ENCODE measurements around the gene TOR1AIP2.
A peak's percentile ranks its signal among the peaks of the same experiment; 100 is the strongest.

TOR1AIP2 gene

GRCh38 chr1:179823693-179824092 lies 53.9 kb downstream of the TOR1AIP2 start:
- no peak for DNase-seq

- DNase-seq, result no peak
Observed at GRCh38 chr1:179822065-179822464, 55.5 kb downstream of the TOR1AIP2 start.

GRCh38 chr1:179821524-179821923 lies 56.1 kb downstream of the TOR1AIP2 start:
- DNase-seq, result no peak

GRCh38 chr1:179820226-179820970 lies 57.2 kb downstream of the TOR1AIP2 start:
- no peak for DNase-seq

GRCh38 chr1:179818743-179819173 lies 58.8 kb downstream of the TOR1AIP2 start:
- DNase-seq, result no peak

- no peak for DNase-seq
Observed at GRCh38 chr1:179818260-179818659, 59.3 kb downstream of the TOR1AIP2 start.

GRCh38 chr1:179817789-179818188 lies 59.8 kb downstream of the TOR1AIP2 start:
- no peak for DNase-seq

- no peak for DNase-seq
Observed at GRCh38 chr1:179817056-179817455, 60.5 kb downstream of the TOR1AIP2 start.

GRCh38 chr1:179816196-179816960 lies 61.2 kb downstream of the TOR1AIP2 start:
- DNase-seq, result no peak

GRCh38 chr1:179815641-179816040 lies 62.0 kb downstream of the TOR1AIP2 start:
- DNase-seq, result no peak

- DNase-seq, result no peak
Observed at GRCh38 chr1:179814546-179814838, 63.1 kb downstream of the TOR1AIP2 start.

- no peak for DNase-seq
Observed at GRCh38 chr1:179813626-179814545, 63.7 kb downstream of the TOR1AIP2 start.

- no peak for DNase-seq
Observed at GRCh38 chr1:179812501-179813292, 64.9 kb downstream of the TOR1AIP2 start.

GRCh38 chr1:179810367-179810715 lies 67.3 kb downstream of the TOR1AIP2 start:
- DNase-seq, result no peak

- DNase-seq, result peak; percentile 69
Observed at GRCh38 chr1:179809506-179810366, 67.9 kb downstream of the TOR1AIP2 start.

GRCh38 chr1:179808503-179808902 lies 69.1 kb downstream of the TOR1AIP2 start:
- no peak for DNase-seq

- no peak for DNase-seq
Observed at GRCh38 chr1:179807691-179808485, 69.7 kb downstream of the TOR1AIP2 start.

- DNase-seq, result no peak
Observed at GRCh38 chr1:179807291-179807690, 70.3 kb downstream of the TOR1AIP2 start.

- DNase-seq, result no peak
Observed at GRCh38 chr1:179806333-179806732, 71.3 kb downstream of the TOR1AIP2 start.

GRCh38 chr1:179805291-179806195 lies 72.1 kb downstream of the TOR1AIP2 start:
- no peak for DNase-seq

Measured in CD4-positive, alpha-beta T cell treated with Interleukin-15 for 1 hour (primary cell).